Stimulated activated CD4-positive, alpha-beta T cell treated with anti-CD3 and anti-CD28 coated beads, TNF-alpha, amount 100 ng/mL, for 4 hours (primary cell): ENCODE data around the gene RSPRY1.
"Not testable (repeated sequence)": the region's sequence is repeated elsewhere in the genome, so short reads cannot be mapped to it uniquely, and the experiment has no call there.

ENCODE experiments used
- DNase-seq, 3 experiments: peaks; one replicate each; pipeline ENCODE4 v3.0.0-alpha.2; 2020; ENCODE audit warnings: low read depth in 3 of 3

The RSPRY1 gene

GRCh38 chr16:57271867-57272495 is 85.9 kb downstream of the RSPRY1 start:
- DNase-seq = no peak

GRCh38 chr16:57273359-57273758 is 87.2 kb downstream of the RSPRY1 start:
- no peak for DNase-seq

- DNase-seq = no peak
Measured at GRCh38 chr16:57273826-57274225, 87.7 kb downstream of the RSPRY1 start.

- not testable (repeated sequence) for DNase-seq
Measured at GRCh38 chr16:57275946-57276345, 89.8 kb downstream of the RSPRY1 start.

- DNase-seq = no peak
Measured at GRCh38 chr16:57276596-57276995, 90.5 kb downstream of the RSPRY1 start.

GRCh38 chr16:57277586-57277985 is 91.5 kb downstream of the RSPRY1 start:
- DNase-seq = peak in 1 of 3 experiments; percentile 18

- no peak for DNase-seq
Measured at GRCh38 chr16:57278494-57278893, 92.4 kb downstream of the RSPRY1 start.

- no peak for DNase-seq
Measured at GRCh38 chr16:57279780-57280638, 93.9 kb downstream of the RSPRY1 start.

- no peak for DNase-seq
Measured at GRCh38 chr16:57281791-57282190, 95.7 kb downstream of the RSPRY1 start.

- DNase-seq = no peak
Measured at GRCh38 chr16:57282510-57283213, 96.5 kb downstream of the RSPRY1 start.

GRCh38 chr16:57283214-57283958 is 97.3 kb downstream of the RSPRY1 start:
- DNase-seq = no peak

GRCh38 chr16:57283959-57284208 is 97.8 kb downstream of the RSPRY1 start:
- no peak for DNase-seq

GRCh38 chr16:57284209-57284951 is 98.3 kb downstream of the RSPRY1 start, which contains the start of gene PLLP:
TSS of gene PLLP (minus strand) at chr16:57284672. CDS start at chr16:57284540, 132 bp downstream.
- DNase-seq = peak in 2 of 3 experiments; percentile 26 to 48

- no peak for DNase-seq
Measured at GRCh38 chr16:57284952-57285363, 98.8 kb downstream of the RSPRY1 start.

GRCh38 chr16:57285379-57285778 is 99.2 kb downstream of the RSPRY1 start:
- no peak for DNase-seq

GRCh38 chr16:57289391-57290257 is 103.5 kb downstream of the RSPRY1 start:
- no peak for DNase-seq
